GM12892 (cell line): ENCODE measurements around the gene RNASE13.

Experiments used
- DNase-seq: peaks from one replicate; pipeline ENCODE4 v3.0.0; 2011; ENCODE audit not compliant: insufficient read length
- FAIRE-seq: peaks from 2 replicates; lab custom pipeline; 2011; peaks lifted over from hg19 to GRCh38; lab: Jason Lieb, UNC
- POLR2A ChIP-seq: IDR thresholded peaks from 2 replicates; pipeline ENCODE4 v1.6.1; 2011; ENCODE audit warnings: low read depth, low read length, control low read depth
- POLR2AphosphoS5 ChIP-seq: IDR thresholded peaks from 2 replicates; pipeline ENCODE4 v1.6.1; 2011; ENCODE audit warnings: low read depth, low read length, control low read depth
- TAF1 ChIP-seq: IDR thresholded peaks from 2 replicates; pipeline ENCODE4 v1.6.1; 2011; ENCODE audit warnings: low read depth, mild to moderate bottlenecking, control low read depth, low read length, borderline replicate concordance

Gene RNASE13

GRCh38 chr14:21072781-21073339 is 38.3 kb upstream of the RNASE13 start:
- FAIRE-seq, result no peak
- no peak for TF ChIP-seq POLR2A
- no peak for TF ChIP-seq POLR2AphosphoS5
- no peak for TF ChIP-seq TAF1
- no peak for DNase-seq

GRCh38 chr14:21072031-21072473 is 37.4 kb upstream of the RNASE13 start:
- FAIRE-seq, result no peak
- TF ChIP-seq POLR2A (no peak), POLR2AphosphoS5 (no peak), TAF1 (no peak)
- DNase-seq, result no peak

- peak; percentile 73 for FAIRE-seq
- peak; percentile 86 for DNase-seq
These were observed 36.8 kb upstream of the RNASE13 start for GRCh38 chr14:21071225-21072030.

DNA sequence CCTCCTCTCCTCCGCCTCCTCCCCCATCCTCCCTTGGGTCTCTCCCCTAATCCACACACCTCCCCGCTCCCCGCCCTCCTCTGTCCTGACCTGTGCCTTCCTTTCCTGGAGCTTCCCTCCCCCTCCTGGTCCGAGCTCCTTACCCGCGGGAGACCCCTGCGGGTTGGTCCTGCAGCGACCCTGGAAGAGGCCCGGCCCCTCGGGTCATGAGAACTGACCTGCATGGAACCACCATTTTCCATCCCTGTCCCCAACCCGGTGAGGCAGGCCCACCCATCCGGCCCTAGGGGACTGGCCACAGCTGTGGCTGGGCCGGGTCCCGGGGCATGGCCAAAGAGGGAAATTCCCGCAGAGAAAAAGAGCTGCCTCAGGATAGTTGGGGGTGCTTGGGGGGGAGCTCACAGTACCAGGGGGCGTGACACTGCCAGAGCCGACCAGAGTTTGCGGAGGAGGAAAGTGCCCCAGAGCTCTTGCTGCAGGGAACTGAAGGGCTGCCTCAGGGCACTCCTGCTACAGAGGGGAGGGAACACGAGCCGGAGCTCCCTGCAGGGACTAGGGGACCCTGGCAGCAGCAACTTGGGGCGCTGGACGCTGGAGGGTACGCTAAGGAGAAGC is 36.1 kb upstream of the RNASE13 start:
- DNase-seq (no peak), FAIRE-seq (peak; percentile 71)
- no peak for TF ChIP-seq POLR2A
- TF ChIP-seq POLR2AphosphoS5, result no peak
- TF ChIP-seq TAF1, result no peak

More at GRCh38 chr14:21071225-21072030, 36.8 kb upstream of the RNASE13 start:
- TF ChIP-seq POLR2A (no peak), POLR2AphosphoS5 (no peak), TAF1 (no peak)

DNA sequence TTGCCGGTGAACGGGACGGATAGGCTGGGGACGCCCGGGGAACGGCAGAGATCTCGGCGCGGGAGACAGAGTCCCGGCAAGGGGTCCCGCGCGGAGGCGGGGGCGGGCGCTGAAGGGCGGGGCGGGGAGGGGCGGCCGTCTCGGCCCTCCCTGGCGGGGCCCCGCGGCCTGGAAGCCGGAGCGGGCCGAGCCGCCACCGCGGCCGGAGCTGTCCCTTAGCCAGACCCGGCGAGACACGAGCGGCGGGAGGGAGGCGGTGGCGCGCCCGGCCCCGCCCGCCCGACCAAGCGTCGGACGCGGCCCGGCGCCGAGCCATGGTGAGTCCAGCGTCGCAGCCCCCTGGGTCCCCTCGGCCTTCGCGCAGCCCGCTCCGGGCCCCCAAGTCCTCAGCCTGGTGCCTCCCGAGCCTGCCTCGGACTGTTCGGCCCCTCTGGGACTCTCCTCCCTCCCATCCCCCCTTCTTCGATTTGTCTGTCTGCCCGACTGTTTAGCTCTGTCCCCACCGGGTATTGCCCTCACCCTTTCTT is 35.5 kb upstream of the RNASE13 start, which contains the start of gene ARHGEF40:
TSS of gene ARHGEF40 (plus strand) at position 222 of the 527 bp plus-strand sequence. CDS start at position 315, 93 bp downstream.
- TF ChIP-seq TAF1 (no peak), POLR2A (no peak), POLR2AphosphoS5 (no peak)
- no peak for DNase-seq
- no peak for FAIRE-seq

DNA sequence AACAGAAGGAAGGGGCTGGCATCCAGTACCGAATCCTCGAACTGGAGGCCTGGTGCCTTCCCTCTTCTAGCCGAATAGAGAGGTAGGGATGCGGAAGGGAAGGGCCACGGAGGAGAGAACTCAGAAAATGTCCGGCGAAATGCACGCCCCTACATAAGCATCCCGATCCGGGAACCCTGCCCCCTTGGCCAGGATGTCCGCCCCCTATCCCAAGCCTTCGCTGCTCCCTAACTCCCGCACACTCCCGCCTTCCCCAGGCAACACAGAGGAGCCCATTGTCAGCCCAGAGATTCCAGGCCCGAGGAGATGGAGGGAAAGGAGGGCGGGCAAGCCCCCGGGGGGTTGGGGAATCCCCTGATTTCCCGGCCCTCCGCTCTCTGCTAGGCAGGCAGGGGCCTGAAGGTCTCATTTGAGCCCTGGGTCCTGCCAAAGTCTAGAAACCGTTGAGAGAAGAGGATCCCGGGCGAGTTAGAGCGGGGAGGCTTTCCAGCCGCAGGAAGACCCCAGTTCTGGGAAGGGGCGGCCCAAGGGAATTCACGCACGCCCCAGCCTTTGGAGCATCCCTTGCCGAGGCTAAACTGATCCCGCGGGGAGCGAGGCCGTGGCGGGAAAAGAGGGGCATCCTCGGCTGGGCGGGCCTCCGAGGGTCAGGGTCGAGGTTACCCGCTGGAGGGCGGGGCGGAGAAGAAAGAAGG is 34.9 kb upstream of the RNASE13 start:
- TF ChIP-seq POLR2AphosphoS5 (no peak), TAF1 (no peak), POLR2A (no peak)
- no peak for DNase-seq
- no peak for FAIRE-seq

DNA sequence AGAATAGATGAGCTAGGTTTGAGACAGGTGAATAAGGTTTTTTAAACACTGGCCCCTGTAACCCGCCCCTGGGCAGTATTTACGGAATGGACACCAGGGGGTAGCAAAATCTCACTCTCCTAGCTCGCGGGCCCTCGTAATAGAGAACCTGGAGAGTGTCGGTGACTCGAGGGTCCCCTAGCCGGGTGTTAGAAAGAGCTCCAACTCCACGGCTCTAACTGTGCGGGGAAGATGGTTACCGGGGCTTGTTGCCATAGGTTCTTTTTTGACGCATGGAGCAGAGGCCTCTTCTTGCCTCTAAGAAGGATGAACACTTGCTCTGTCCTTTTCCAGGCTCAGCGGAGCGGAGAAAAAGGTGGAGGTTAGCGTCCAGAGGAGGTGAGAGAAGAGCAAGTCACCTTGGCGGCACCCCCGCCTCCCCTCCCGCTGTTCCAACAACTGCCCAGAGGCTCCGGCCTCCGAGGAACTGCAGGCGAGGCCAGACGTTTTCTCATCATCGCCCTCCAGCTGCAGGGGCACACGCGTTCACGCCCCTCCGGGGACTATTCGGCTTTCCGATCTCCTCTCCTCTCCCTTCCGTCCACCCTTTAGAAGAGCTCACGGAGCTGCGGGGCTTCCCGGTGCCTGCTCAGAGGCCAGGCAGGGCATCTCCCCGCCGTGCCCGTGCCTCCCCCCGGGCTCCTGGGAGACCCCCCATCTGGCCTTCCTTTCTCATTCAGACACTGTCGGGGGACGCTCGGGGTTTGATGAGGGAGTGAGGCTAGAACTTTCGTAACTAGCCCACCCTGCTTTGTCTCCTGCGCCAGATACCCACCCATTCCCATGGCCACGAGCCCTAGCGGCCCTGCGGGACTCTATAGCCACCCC is 34.1 kb upstream of the RNASE13 start:
- TF ChIP-seq TAF1 (no peak), POLR2A (no peak), POLR2AphosphoS5 (no peak)
- FAIRE-seq (no peak), DNase-seq (no peak)

- no peak for FAIRE-seq
- TF ChIP-seq TAF1 (no peak), POLR2A (no peak), POLR2AphosphoS5 (no peak)
- no peak for DNase-seq
These were observed 32.4 kb upstream of the RNASE13 start for GRCh38 chr14:21066882-21067502.

- FAIRE-seq (no peak), DNase-seq (no peak)
- TF ChIP-seq TAF1, result no peak
These were observed 28.9 kb upstream of the RNASE13 start for GRCh38 chr14:21063479-21063878.

- no peak for DNase-seq
- no peak for TF ChIP-seq TAF1
- no peak for TF ChIP-seq POLR2A
- TF ChIP-seq POLR2AphosphoS5, result no peak
- no peak for FAIRE-seq
These were observed 26.7 kb upstream of the RNASE13 start for GRCh38 chr14:21061347-21061668.
